ENCODE results near the gene PRSS56. TPM values are rescaled to one million over a fixed set of nuclear protein-coding genes. Genes with fewer than 3 reads are reported as not detected.

Gene PRSS56
- total and polyA plus RNA-seq, 7 donors, result 0.82 to 5.0 (median 2.4) TPM

DNA sequence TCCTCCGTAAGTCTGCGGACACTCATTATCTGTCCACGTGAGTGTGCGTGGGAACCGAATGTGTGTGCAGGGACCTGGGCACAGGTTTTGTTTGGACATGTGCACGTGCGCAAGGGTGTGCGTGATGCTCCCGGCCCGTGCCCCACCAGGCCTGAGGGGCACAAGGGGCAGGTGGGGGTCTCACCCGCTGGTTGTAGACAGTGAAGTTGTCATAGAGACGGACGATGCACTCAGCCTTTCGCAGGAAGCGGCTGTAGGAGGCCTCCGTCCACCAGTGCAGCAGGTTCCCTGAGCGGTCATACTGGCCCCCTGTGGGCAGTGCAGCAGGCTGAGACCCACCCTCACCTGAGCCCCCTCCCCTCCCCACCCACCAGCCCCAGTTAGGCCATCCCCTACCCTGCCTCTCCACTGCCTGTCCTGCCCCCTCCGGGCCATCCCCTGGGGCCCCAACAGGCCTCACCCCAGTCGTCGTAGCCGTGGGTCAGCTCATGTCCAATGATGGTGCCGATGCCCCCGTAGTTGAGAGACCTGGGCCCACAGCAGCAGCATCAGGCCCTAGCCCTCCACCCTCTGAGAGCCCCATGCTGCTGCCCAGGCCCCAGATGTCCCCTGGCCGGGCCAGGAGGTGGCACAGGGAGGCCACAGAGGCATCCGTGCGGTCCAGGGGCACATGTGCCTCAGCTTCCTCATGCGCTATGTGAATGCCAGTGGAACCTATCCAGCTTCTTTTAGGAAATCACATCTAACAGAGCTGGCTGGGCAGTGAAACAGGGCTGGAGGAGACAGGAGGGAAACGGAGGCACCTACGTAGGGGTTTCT is 38.7 kb upstream of the PRSS56 start:
- ATAC-seq, result no peak

DNA sequence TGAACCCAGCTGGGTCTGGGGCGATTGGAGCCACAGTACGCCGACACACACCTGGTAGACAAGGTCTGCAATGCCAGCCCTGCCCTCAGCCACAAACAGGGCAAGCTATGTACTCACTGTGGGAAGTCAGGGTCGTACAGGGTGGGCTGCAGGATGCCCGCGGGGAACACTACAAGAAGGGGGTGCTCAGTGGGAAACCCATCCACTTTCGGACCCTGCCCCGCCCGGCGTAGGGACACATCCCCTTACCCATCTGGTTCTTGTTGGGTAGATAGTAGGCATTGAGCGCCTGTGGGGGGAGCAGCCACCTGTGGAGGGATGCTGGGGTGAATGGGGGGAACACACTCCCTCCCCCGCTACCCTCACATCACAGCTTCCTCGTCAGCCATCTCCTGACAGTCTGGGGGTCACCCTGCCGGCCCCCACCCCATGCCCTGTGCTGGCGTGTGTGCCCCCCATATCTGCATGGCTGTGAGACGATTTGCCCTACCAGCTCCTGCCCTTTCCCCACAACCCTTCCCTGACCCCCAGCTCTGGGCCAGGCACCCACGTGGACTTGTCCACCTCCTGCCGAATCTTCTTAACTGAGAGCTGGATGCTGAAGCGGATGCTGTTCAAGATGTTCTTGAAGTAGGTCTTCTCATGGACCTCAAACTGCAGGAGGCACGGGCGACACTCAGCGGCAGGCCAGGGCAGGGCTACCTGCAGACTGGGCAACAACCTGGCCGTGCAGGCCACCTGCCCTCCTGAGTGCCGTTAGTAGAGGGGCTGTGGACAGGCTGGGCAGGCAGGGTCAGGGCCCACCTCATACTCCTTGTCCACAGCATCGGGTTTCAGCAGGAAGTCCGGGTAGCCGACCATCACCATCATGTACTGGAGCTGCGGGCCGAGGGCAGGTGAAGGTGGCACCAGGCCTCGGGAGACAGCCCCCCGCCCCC is 37.6 kb upstream of the PRSS56 start:
- peak in 1 of 2 donors; percentile 34 for DNase-seq
- ATAC-seq, result no peak
- no peak overlapping the region for H3K27ac ChIP-seq
- H3K4me1 ChIP-seq, result no peaks in the 10 kb centered on the region
- no peaks in the 10 kb centered on the region for H3K9me3 ChIP-seq
- H3K36me3 ChIP-seq (ENCODE audit: insufficient read depth in 1 of 2, low read depth in 1 of 2), result no peaks in the 10 kb centered on the region
- intact Hi-C loops (cut with DNase I), result no loop called here
- no peak overlapping the region for H3K4me3 ChIP-seq
- TF ChIP-seq, protein P1, sequence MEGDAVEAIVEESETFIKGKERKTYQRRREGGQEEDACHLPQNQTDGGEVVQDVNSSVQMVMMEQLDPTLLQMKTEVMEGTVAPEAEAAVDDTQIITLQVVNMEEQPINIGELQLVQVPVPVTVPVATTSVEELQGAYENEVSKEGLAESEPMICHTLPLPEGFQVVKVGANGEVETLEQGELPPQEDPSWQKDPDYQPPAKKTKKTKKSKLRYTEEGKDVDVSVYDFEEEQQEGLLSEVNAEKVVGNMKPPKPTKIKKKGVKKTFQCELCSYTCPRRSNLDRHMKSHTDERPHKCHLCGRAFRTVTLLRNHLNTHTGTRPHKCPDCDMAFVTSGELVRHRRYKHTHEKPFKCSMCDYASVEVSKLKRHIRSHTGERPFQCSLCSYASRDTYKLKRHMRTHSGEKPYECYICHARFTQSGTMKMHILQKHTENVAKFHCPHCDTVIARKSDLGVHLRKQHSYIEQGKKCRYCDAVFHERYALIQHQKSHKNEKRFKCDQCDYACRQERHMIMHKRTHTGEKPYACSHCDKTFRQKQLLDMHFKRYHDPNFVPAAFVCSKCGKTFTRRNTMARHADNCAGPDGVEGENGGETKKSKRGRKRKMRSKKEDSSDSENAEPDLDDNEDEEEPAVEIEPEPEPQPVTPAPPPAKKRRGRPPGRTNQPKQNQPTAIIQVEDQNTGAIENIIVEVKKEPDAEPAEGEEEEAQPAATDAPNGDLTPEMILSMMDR (IDR thresholded peaks at IDR 0.05), result no peak
- peaks cover 0 to 43% (median 19%) of the 10 kb centered on the region in 3 donors for H3K27me3 ChIP-seq (ENCODE audit: insufficient read depth in 3 of 3, low read length in 2 of 3)
- 92 to 96% (median 93%) methylated on average over 28 to 31 of the region's 31 CpGs for WGBS, 3 donors

More for the DNA sequence above, 38.7 kb upstream of the PRSS56 start:
- Histone ChIP-seq H3K4me3 (no peak overlapping the region), H3K27ac (no peak overlapping the region), H3K9me3 (no peaks in the 10 kb centered on the region), H3K36me3 (ENCODE audit: insufficient read depth in 1 of 2, low read depth in 1 of 2) (no peaks in the 10 kb centered on the region), H3K4me1 (no peaks in the 10 kb centered on the region), H3K27me3 (ENCODE audit: insufficient read depth in 3 of 3, low read length in 2 of 3) (peaks cover 0 to 34% (median 11%) of the 10 kb centered on the region in 3 donors)
- TF ChIP-seq, protein P1 (IDR thresholded peaks at IDR 0.05), result no peak
- 89 to 95% (median 91%) methylated on average over 29 of the region's 29 CpGs for WGBS, 3 donors
- peak in 1 of 2 donors; percentile 17 for DNase-seq
- intact Hi-C loops (cut with DNase I), result no loop called here

DNA sequence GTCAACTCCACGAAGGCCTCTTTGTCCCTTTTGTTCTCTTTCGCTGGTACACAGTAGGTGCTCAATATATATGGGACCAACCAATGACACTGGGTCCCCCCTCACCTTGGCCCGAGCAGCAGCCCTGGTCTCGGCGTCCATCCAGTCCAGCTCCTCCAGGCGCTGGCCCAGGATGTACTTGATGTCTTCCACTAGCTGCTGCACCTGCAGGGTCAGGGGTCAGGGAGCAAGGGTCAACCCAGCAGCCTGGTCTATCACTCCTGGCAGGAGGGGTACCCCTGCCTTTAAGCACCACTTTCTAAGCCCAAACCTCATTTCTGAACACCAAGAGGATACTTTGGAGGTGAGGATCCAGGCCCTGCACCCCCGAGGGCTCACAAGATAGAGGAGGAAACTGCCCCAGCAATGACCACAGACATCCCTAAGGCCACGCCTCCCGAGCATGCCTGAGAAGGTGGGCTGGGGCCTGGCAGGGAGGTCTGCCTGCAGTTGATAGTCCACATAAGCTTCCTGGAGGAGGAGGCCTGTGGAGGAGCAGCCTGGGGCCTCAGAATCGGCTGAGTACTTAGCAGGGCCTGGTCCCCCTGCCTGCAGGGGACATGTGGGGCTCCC is 36.8 kb upstream of the PRSS56 start:
- WGBS, 3 donors, result 92 to 98% (median 92%) methylated on average over 10 of the region's 10 CpGs
- Histone ChIP-seq H3K27me3 (ENCODE audit: insufficient read depth in 3 of 3, low read length in 2 of 3) (peaks cover 0 to 49% (median 21%) of the 10 kb centered on the region in 3 donors), H3K27ac (no peak overlapping the region), H3K36me3 (ENCODE audit: insufficient read depth in 1 of 2, low read depth in 1 of 2) (no peaks in the 10 kb centered on the region), H3K4me1 (no peaks in the 10 kb centered on the region), H3K9me3 (no peaks in the 10 kb centered on the region), H3K4me3 (no peak overlapping the region)
- intact Hi-C loops (cut with DNase I), result no loop called here
- TF ChIP-seq, protein P1 (IDR thresholded peaks at IDR 0.05), result no peak
- DNase-seq, result peak in 1 of 2 donors; percentile 43
- no peak for ATAC-seq

DNA sequence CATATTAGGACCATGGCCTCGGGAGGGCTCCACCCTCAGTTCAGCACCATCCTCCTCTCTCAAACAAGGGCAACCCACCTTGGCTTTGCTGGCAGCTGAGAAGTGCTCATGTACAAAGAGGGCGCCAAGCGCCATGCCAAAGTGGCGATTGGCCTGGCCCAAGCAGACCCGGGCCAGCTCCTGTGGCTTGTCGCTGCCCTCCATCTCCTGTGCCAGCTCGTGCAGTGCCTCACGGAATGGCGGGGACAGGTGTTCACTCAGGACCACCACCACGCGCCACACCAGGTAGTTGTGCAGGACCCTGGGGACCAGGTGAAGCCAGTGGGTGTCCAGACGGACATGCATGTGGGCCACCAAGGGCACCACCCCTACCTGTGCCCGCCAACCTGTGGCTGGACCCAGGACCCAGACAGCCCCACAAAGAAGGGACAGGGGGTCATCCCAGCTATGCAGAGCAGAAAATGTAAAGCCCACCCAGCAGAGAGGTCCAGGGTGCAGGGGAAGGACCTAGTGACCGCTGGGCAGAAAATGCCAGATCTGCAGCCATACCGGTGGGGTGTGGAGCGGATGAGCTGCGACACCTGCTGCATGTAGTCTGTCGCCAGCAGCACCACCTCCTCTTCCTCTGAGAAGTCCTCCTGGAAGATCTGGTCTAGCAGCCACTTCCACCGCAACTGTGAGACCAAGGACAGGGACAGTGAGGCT is 36.1 kb upstream of the PRSS56 start:
- no peaks in the 10 kb centered on the region for H3K36me3 ChIP-seq (ENCODE audit: insufficient read depth in 1 of 2, low read depth in 1 of 2)
- DNase-seq, result peak in 1 of 2 donors; percentile 46
- H3K27me3 ChIP-seq (ENCODE audit: insufficient read depth in 3 of 3, low read length in 2 of 3), result peaks cover 0 to 53% (median 21%) of the 10 kb centered on the region in 3 donors
- ATAC-seq, result no peak
- 91 to 94% (median 93%) methylated on average over 18 to 19 of the region's 19 CpGs for WGBS, 3 donors
- TF ChIP-seq, protein P1 (IDR thresholded peaks at IDR 0.05), result no peak
- no peaks in the 10 kb centered on the region for H3K9me3 ChIP-seq
- intact Hi-C loops (cut with DNase I), result no loop called here
- no peak overlapping the region for H3K27ac ChIP-seq
- no peaks in the 10 kb centered on the region for H3K4me1 ChIP-seq
- no peak overlapping the region for H3K4me3 ChIP-seq

Measured in psoas muscle (tissue), 8 donors.